IgD-negative memory B cell (primary cell): ENCODE data around the gene ZNF541. TPM values are rescaled to one million over a fixed set of nuclear protein-coding genes. Genes with fewer than 3 reads are reported as not detected.
"Not testable (repeated sequence)": the region's sequence is repeated elsewhere in the genome, so short reads cannot be mapped to it uniquely, and the experiment has no call there.

Experiments used
- H3K27ac Mint-ChIP-seq, 3 donors: one replicate each; pipeline ENCODE4 v1.8.0; 2020 to 2022; ENCODE audit warnings: mild to moderate bottlenecking in 3 of 3, mixed read lengths in 3 of 3, moderate library complexity in 1 of 3
- H3K27me3 Mint-ChIP-seq: one replicate; pipeline ENCODE4 v1.8.0; 2021; ENCODE audit warnings: mixed read lengths
- H3K36me3 Mint-ChIP-seq: one replicate; pipeline ENCODE4 v1.8.0; 2020; ENCODE audit warnings: mild to moderate bottlenecking, mixed read lengths
- H3K4me1 Mint-ChIP-seq, 3 donors: one replicate each; pipeline ENCODE4 v1.8.0; 2020 to 2022; ENCODE audit warnings: mixed read lengths in 3 of 3, mild to moderate bottlenecking in 1 of 3
- H3K4me3 Mint-ChIP-seq, 4 donors: one replicate each; pipeline ENCODE4 v1.8.0; 2020 to 2022; ENCODE audit warnings: mild to moderate bottlenecking in 4 of 4, mixed read lengths in 4 of 4, moderate library complexity in 3 of 4
- H3K9me3 Mint-ChIP-seq, 3 donors: one replicate each; pipeline ENCODE4 v1.8.0; 2020 to 2021; ENCODE audit warnings: mixed read lengths in 3 of 3, mild to moderate bottlenecking in 1 of 3
- polyA plus RNA-seq: library from polyadenylated mRNA; unstranded; fragments of 300-500 nt; fragmentation: Illumina TruSeq; gene quantifications from one replicate; pipeline ENCODE4 v1.2.3, GENCODE V29; 2021

ZNF541 gene
- polyA plus RNA-seq, 1 donor from 2014 or later: not detected

GRCh38 chr19:47607564-47608073 is 34.7 kb upstream of the ZNF541 start:
- Mint-ChIP-seq H3K9me3 (peaks cover 0 to 4% (median 0%) of the 10 kb centered on the region in 3 donors), H3K4me3 (peak overlapping the region; percentile 84 to 90 (median 86)), H3K4me1 (peaks cover 12 to 20% (median 14%) of the 10 kb centered on the region in 3 donors), H3K27ac (peak overlapping the region; percentile 85 to 96 (median 89)), H3K27me3 (peaks cover 4% of the 10 kb centered on the region), H3K36me3 (peaks cover 3% of the 10 kb centered on the region)

GRCh38 chr19:47603706-47604565 is 31.0 kb upstream of the ZNF541 start:
- Mint-ChIP-seq H3K36me3 (peaks cover 3% of the 10 kb centered on the region), H3K9me3 (peaks cover 0 to 4% (median 0%) of the 10 kb centered on the region in 3 donors), H3K27ac (peak overlapping the region in 1 of 3 donors; percentile 92), H3K4me3 (peak overlapping the region in 2 of 4 donors; percentile 45 to 87), H3K4me1 (peaks cover 3 to 14% (median 6%) of the 10 kb centered on the region in 3 donors), H3K27me3 (peaks cover 8% of the 10 kb centered on the region)

GRCh38 chr19:47601180-47601904 is 28.4 kb upstream of the ZNF541 start:
- peak overlapping the region; percentile 59 to 95 (median 79) for H3K27ac Mint-ChIP-seq
- H3K4me1 Mint-ChIP-seq: peaks cover 0 to 10% (median 0%) of the 10 kb centered on the region in 3 donors
- H3K9me3 Mint-ChIP-seq: no peaks in the 10 kb centered on the region

GRCh38 chr19:47600246-47601179 is 27.6 kb upstream of the ZNF541 start:
- Mint-ChIP-seq H3K36me3 (peaks cover 1% of the 10 kb centered on the region), H3K27me3 (peaks cover 22% of the 10 kb centered on the region), H3K4me3 (peak overlapping the region; percentile 83 to 92 (median 87)), H3K27ac (peak overlapping the region; percentile 63 to 95 (median 79)), H3K9me3 (no peaks in the 10 kb centered on the region), H3K4me1 (peaks cover 0 to 12% (median 0%) of the 10 kb centered on the region in 3 donors)

More at GRCh38 chr19:47601180-47601904, 28.4 kb upstream of the ZNF541 start:
- Mint-ChIP-seq H3K4me3 (peak overlapping the region; percentile 83 to 92 (median 87)), H3K36me3 (peaks cover 3% of the 10 kb centered on the region), H3K27me3 (peaks cover 17% of the 10 kb centered on the region)

- not testable (repeated sequence) for H3K9me3 Mint-ChIP-seq, H3K36me3 Mint-ChIP-seq
- Mint-ChIP-seq H3K4me3 (peak overlapping the region; percentile 83 to 92 (median 87)), H3K27me3 (peaks cover 22% of the 10 kb centered on the region), H3K4me1 (peaks cover 0 to 12% (median 0%) of the 10 kb centered on the region in 3 donors), H3K27ac (peak overlapping the region in 2 of 3 donors; percentile 63 to 79)
Observed at GRCh38 chr19:47599671-47600245, 26.8 kb upstream of the ZNF541 start.

- peak overlapping the region in 3 of 4 donors; percentile 34 to 61 (median 57) for H3K4me3 Mint-ChIP-seq
- peaks cover 19% of the 10 kb centered on the region for H3K27me3 Mint-ChIP-seq
- no peaks in the 10 kb centered on the region for H3K36me3 Mint-ChIP-seq
- H3K4me1 Mint-ChIP-seq: peaks cover 0 to 12% (median 0%) of the 10 kb centered on the region in 3 donors
- no peaks in the 10 kb centered on the region for H3K9me3 Mint-ChIP-seq
- H3K27ac Mint-ChIP-seq: peak overlapping the region in 1 of 3 donors; percentile 72
Observed at GRCh38 chr19:47598407-47599349, 25.7 kb upstream of the ZNF541 start.

GRCh38 chr19:47595944-47596343 is 23.0 kb upstream of the ZNF541 start:
- H3K4me1 Mint-ChIP-seq: peaks cover 0 to 12% (median 0%) of the 10 kb centered on the region in 3 donors
- H3K9me3 Mint-ChIP-seq: no peaks in the 10 kb centered on the region
- H3K27ac Mint-ChIP-seq: no peak overlapping the region
- H3K36me3 Mint-ChIP-seq: no peaks in the 10 kb centered on the region
- H3K27me3 Mint-ChIP-seq: peaks cover 25% of the 10 kb centered on the region
- H3K4me3 Mint-ChIP-seq: no peak overlapping the region

- peaks cover 0 to 4% (median 0%) of the 10 kb centered on the region in 3 donors for H3K4me1 Mint-ChIP-seq
- H3K9me3 Mint-ChIP-seq: peaks cover 0 to 2% (median 1%) of the 10 kb centered on the region in 3 donors
- no peak overlapping the region for H3K27ac Mint-ChIP-seq
- H3K36me3 Mint-ChIP-seq: no peaks in the 10 kb centered on the region
- no peak overlapping the region for H3K4me3 Mint-ChIP-seq
- H3K27me3 Mint-ChIP-seq: peaks cover 26% of the 10 kb centered on the region
Observed at GRCh38 chr19:47593860-47594259, 20.9 kb upstream of the ZNF541 start.

- no peaks in the 10 kb centered on the region for H3K4me1 Mint-ChIP-seq
- H3K9me3 Mint-ChIP-seq: peaks cover 4 to 9% (median 4%) of the 10 kb centered on the region in 3 donors
- H3K36me3 Mint-ChIP-seq: no peaks in the 10 kb centered on the region
- H3K27me3 Mint-ChIP-seq: peaks cover 21% of the 10 kb centered on the region
- H3K4me3 Mint-ChIP-seq: no peak overlapping the region
- H3K27ac Mint-ChIP-seq: no peak overlapping the region
Observed at GRCh38 chr19:47589824-47590223, 16.9 kb upstream of the ZNF541 start.

GRCh38 chr19:47587295-47587694 is 14.3 kb upstream of the ZNF541 start:
- H3K9me3 Mint-ChIP-seq: peaks cover 4 to 9% (median 4%) of the 10 kb centered on the region in 3 donors
- H3K27me3 Mint-ChIP-seq: peaks cover 26% of the 10 kb centered on the region
- no peaks in the 10 kb centered on the region for H3K36me3 Mint-ChIP-seq
- no peak overlapping the region for H3K4me3 Mint-ChIP-seq
- H3K4me1 Mint-ChIP-seq: peaks cover 0 to 4% (median 2%) of the 10 kb centered on the region in 3 donors
- no peak overlapping the region for H3K27ac Mint-ChIP-seq

- H3K4me1 Mint-ChIP-seq, H3K4me3 Mint-ChIP-seq, H3K27ac Mint-ChIP-seq, H3K36me3 Mint-ChIP-seq: not testable (repeated sequence)
- H3K9me3 Mint-ChIP-seq: peaks cover 2 to 10% (median 4%) of the 10 kb centered on the region in 3 donors
- peaks cover 36% of the 10 kb centered on the region for H3K27me3 Mint-ChIP-seq
Observed at GRCh38 chr19:47583161-47583560, 10.2 kb upstream of the ZNF541 start.

GRCh38 chr19:47582320-47582909 is 9.5 kb upstream of the ZNF541 start:
- H3K9me3 Mint-ChIP-seq: peaks cover 2 to 10% (median 4%) of the 10 kb centered on the region in 3 donors
- H3K27ac Mint-ChIP-seq: no peak overlapping the region
- peaks cover 5 to 10% (median 9%) of the 10 kb centered on the region in 3 donors for H3K4me1 Mint-ChIP-seq
- no peaks in the 10 kb centered on the region for H3K36me3 Mint-ChIP-seq
- H3K27me3 Mint-ChIP-seq: peaks cover 39% of the 10 kb centered on the region
- H3K4me3 Mint-ChIP-seq: no peak overlapping the region
